GM18505 (cell line): ENCODE measurements around the gene TYROBP.

ENCODE experiments used
- ATAC-seq: cut with Tn5 transposase; IDR thresholded peaks from one replicate; pipeline ENCODE4 v1.9.1; 2021; ENCODE audit not compliant: unreplicated experiment
- POLR2A ChIP-seq: IDR thresholded peaks from 4 replicates; pipeline ENCODE4 v1.6.1; 2011; ENCODE audit warnings: borderline replicate concordance; ENCODE audit not compliant: insufficient read depth, insufficient read length; ENCODE audit errors: extremely low read depth

Gene TYROBP

DNA sequence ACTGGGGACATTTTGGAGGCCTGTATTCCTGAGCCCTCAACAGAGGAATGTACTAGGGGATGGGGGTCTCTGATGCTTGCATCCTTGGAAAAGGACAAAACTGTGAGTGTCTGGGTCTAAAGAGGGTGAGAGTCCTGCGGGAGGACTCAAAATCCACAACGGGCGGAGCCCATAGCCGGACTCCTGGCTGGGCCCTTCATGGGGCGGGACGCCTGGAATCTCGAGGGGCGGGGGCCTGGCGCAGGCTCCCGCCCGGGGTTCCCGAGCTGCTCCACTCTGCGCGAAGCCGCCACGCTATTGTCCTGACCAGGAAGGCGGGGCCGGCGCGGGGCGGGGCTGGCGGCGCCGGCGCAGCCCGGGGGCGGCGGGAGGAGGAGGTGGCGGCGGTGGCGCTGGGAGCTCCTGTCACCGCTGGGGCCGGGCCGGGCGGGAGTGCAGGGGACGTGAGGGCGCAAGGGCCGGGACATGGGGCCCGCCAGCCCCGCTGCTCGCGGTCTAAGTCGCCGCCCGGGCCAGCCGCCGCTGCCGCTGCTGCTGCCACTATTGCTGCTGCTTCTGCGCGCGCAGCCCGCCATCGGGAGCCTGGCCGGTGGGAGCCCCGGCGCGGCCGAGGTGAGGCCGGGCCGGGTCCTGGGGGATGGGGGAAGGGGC, 39.8 kb downstream of the TYROBP start, which contains the start of gene APLP1:
Gene APLP1, plus strand, starts transcription at position 403 of the 651 bp plus-strand sequence. Its CDS starts 63 bp downstream, at position 466.
- ATAC-seq: no peak
- no peak for TF ChIP-seq POLR2A

DNA sequence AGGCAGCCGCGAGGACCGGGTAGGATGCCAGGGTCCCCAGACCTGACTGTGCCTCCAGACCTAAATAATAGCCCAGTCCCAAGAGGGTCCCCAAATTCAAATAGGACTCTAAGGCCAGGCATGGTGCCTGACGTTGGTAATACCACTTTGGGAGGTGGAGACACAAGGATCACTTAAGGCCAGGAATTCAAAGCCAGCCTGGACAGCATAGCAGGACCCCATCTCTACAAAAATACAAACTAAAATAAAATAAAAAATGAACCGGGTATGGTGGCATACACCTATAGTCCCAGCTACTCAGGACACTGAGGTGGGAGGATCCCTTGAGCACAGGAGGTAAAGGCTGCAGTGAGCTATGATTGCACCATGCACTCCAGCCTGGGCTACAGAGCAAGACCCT, 45.1 kb downstream of the TYROBP start:
- ATAC-seq: no peak
- no peak for TF ChIP-seq POLR2A

DNA sequence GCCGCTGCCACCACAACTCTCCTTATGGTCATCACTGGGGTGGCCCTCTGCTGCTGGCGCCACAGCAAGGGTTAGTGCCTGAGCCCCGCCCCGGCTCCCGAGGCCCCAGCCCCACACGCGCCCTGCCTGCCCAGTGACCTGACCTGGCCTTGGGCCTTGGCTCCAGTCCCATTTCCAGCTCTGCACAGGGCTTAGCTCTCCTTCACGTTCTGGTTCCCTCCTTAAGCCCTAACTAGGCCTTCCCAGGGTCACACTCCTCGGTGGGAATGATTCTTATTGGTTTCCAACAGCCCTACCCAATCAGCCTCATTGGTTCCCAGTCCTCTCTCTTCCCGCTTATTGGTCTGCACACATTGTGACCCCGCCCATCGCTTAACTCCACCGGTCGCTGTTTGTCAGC, 45.6 kb downstream of the TYROBP start:
- no peak for TF ChIP-seq POLR2A
- ATAC-seq: no peak

DNA sequence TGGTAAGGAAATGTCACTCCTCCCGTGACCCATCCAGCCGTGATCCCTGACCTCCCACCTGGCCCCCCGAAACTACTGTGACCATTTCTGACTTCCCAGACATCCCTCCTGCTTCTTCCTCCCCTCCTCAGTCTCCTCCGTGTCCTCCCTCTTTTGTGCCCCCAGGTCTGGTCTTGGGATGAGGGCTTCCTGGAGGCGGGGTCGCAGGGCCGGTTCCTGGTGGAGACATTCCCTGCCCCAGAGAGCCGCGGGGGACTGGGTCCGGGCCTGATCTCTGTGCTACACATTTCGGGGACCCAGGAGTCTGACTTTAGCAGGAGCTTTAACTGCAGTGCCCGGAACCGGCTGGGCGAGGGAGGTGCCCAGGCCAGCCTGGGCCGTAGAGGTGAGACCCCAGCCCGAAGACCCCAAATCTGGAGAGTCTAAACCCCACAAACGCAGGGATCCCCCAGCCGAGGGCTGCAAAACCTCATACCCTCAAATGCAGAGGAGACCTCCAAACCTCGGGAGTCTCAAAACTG, 46.4 kb downstream of the TYROBP start:
- TF ChIP-seq POLR2A: no peak
- ATAC-seq: no peak

DNA sequence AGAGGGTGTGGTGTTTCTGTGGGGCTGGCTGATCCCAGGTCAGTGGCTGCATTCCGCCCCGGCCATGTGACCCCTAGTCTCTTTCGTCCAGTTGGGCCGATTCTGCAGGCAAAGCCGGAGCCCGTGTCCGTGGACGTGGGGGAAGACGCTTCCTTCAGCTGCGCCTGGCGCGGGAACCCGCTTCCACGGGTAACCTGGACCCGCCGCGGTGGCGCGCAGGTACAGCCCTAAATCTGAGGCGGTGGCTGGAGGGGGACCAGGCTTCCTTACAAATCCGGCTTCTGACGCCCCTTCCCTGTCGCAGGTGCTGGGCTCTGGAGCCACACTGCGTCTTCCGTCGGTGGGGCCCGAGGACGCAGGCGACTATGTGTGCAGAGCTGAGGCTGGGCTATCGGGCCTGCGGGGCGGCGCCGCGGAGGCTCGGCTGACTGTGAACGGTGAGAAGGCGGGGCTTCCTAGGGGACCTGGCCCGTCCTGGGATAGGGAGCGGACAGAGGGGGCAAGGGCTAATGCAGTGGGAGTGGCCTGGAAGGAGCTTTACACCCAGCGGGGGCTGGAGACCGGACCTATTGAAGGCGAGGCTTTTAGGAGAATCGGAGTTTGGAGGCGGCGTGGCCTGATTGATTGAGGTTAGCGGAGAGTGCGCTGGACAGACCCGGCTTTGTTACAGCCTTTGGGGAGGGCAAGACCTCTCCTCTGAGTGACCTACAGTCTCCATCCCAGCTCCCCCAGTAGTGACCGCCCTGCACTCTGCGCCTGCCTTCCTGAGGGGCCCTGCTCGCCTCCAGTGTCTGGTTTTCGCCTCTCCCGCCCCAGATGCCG, 47.1 kb downstream of the TYROBP start:
- no peak for ATAC-seq

DNA sequence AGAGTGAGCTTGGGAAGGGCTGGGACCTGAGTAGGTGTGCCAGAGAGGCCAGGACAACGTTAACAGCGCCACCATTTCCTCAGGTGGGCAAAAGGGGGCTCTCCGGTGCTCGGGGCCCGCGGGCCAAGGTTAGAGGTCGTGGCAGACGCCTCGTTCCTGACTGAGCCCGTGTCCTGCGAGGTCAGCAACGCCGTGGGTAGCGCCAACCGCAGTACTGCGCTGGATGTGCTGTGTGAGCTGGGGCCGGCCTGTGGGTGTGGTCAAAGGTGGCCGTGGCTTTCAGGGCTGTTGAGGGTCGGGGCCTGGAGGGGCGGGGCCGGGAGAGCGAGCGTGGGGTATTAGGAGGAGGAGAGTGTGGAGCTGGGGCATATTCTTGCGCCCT, 47.7 kb downstream of the TYROBP start:
- no peak for ATAC-seq
- no peak for TF ChIP-seq POLR2A

More for the DNA sequence above, 47.1 kb downstream of the TYROBP start:
- no peak for TF ChIP-seq POLR2A

DNA sequence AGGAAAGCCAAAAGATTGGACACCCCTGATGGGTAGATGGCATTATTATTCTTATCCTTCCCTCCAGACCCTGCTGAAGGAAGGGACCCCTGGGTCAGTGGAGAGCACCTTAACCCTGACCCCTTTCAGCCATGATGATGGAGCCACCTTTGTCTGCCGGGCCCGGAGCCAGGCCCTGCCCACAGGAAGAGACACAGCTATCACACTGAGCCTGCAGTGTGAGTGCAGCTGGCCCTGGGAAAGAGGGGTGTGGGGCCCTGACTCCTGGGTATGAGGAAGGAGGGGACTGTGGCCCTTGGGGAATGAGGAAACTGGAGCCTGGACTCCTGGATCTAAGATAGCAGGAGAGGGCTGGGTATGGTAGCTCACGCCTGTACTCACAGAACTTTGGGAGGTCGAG, 48.7 kb downstream of the TYROBP start:
- no peak for ATAC-seq

DNA sequence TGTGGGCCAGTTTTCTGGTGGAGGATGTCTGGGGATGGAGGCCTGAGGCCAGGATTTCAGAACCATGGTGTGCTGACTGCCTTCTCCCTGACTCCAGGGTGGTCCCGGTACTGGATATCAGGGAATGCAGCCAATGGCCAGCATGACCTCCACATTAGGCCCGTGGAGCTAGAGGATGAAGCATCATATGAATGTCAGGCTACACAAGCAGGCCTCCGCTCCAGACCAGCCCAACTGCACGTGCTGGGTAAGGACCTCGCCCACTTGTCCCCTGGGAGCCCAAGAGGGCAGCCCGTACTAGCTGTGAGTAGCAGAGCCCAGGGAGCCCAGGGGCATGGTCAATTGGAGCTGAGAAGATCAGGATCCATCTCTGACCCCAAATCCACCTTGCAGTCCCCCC, 49.8 kb downstream of the TYROBP start:
- no peak for TF ChIP-seq POLR2A
- no peak for ATAC-seq

More for the DNA sequence above, 48.7 kb downstream of the TYROBP start:
- no peak for TF ChIP-seq POLR2A

DNA sequence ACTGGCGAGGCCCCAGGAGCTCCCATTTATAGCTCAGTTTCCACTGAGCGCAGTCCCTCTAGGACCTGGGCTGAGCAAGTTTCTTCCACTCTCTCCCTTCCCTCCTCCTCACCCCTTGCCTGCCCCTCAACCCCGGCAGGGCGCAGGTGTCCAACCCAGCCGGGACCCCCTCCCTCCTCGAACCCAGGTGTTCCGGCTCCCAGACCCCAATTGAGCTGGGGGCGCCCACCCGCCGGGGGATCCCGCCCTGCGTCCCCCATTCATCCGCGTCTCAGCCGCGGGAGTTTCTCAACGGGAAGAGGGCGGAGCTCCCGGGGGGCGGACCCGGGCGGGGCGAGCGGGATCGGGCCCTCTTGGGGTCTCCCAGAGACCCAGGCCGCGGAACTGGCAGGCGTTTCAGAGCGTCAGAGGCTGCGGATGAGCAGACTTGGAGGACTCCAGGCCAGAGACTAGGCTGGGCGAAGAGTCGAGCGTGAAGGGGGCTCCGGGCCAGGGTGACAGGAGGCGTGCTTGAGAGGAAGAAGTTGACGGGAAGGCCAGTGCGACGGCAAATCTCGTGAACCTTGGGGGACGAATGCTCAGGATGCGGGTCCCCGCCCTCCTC, 51.4 kb downstream of the TYROBP start, which contains the start of gene KIRREL2:
Gene KIRREL2, plus strand, starts transcription at position 366 of the 604 bp plus-strand sequence. Its CDS starts 209 bp downstream, at position 575.
- no peak for TF ChIP-seq POLR2A
- ATAC-seq: no peak
